ENCODE measurements around the gene S100A3.
"Not testable (repeated sequence)": the region's sequence is repeated elsewhere in the genome, so short reads cannot be mapped to it uniquely, and the experiment has no call there.

Gene S100A3

GRCh38 chr1:153586347-153586746, 37.3 kb upstream of the S100A3 start:
- no peak for TF ChIP-seq CTCF (IDR thresholded peaks at IDR 0.05; ENCODE audit: insufficient read depth, low read depth, low read length, missing control alignments)
- H3K4me3 ChIP-seq (ENCODE audit: low read depth, low read length) = no peak overlapping the region
- DNase-seq (ENCODE audit: low read depth) = no peak

DNA sequence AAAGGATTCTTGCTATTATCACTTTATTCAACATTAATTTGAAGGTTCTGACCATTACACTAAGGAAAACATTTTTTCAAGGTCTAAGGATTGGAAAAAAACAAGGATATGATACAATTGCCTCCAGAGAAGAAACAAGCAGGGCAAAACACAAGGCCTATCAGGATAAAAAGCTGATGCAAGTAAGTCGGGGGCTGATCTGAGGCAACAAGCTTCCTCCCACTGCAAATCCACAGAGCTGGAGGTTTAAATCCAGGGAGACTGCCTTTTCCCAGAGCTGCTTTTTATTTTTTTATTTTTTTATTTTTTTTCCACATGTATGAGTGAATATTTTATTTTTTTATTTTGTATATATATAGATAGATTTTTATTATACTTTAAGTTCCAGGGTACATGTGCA, 35.9 kb upstream of the S100A3 start:
- no peak for TF ChIP-seq CTCF (IDR thresholded peaks at IDR 0.05; ENCODE audit: insufficient read depth, low read depth, low read length, missing control alignments)
- DNase-seq (ENCODE audit: low read depth) = no peak
- H3K4me3 ChIP-seq (ENCODE audit: low read depth, low read length) = no peak overlapping the region

GRCh38 chr1:153583976-153584375, 34.9 kb upstream of the S100A3 start:
- no peak for DNase-seq (ENCODE audit: low read depth)
- no peak overlapping the region for H3K4me3 ChIP-seq (ENCODE audit: low read depth, low read length)
- no peak for TF ChIP-seq CTCF (IDR thresholded peaks at IDR 0.05; ENCODE audit: insufficient read depth, low read depth, low read length, missing control alignments)

DNA sequence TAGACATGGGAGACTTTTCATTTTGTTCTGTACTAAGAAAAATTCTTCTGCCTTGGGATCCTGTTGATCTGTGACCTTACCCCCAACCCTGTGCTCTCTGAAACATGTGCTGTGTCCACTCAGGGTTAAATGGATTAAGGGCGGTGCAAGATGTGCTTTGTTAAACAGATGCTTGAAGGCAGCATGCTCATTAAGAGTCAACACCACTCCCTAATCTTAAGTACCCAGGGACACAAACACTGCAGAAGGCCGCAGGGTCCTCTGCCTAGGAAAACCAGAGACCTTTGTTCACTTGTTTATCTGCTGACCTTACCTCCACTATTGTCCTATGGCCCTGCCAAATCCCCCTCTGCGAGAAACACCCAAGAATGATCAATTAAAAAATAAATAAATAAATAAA, 34.5 kb upstream of the S100A3 start:
- H3K4me3 ChIP-seq (ENCODE audit: low read depth, low read length); DNase-seq (ENCODE audit: low read depth): not testable (repeated sequence)

- H3K4me3 ChIP-seq (ENCODE audit: low read depth, low read length); DNase-seq (ENCODE audit: low read depth): not testable (repeated sequence)
Observed at GRCh38 chr1:153582836-153583235, 33.8 kb upstream of the S100A3 start.

- no peak for TF ChIP-seq CTCF (IDR thresholded peaks at IDR 0.05; ENCODE audit: insufficient read depth, low read depth, low read length, missing control alignments)
- no peak for DNase-seq (ENCODE audit: low read depth)
- no peak overlapping the region for H3K4me3 ChIP-seq (ENCODE audit: low read depth, low read length)
Observed at GRCh38 chr1:153578936-153579335, 29.9 kb upstream of the S100A3 start.

DNA sequence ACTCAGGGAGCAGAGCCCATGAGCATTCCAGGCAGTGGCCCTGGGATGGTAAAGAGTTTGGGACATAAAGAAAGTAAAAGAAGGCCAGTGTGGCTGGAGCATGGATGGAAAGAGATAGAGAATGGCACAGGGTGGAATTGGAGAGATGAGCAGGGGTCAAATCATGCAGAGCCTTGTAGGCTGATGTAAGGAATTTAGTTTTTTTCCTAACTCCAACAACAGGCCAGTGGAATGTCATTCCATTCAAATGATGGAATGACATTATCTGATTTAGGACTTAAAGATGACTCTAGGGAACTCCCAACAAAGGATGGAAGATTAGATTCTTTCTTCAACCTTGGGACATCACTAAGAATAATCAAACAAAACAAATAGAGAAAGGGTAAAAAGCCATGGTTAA, 29.4 kb upstream of the S100A3 start:
- no peak for TF ChIP-seq CTCF (IDR thresholded peaks at IDR 0.05; ENCODE audit: insufficient read depth, low read depth, low read length, missing control alignments)
- DNase-seq (ENCODE audit: low read depth) = no peak
- H3K4me3 ChIP-seq (ENCODE audit: low read depth, low read length) = no peak overlapping the region

GRCh38 chr1:153577624-153578051, 28.6 kb upstream of the S100A3 start:
- no peak for TF ChIP-seq CTCF (IDR thresholded peaks at IDR 0.05; ENCODE audit: insufficient read depth, low read depth, low read length, missing control alignments)
- DNase-seq (ENCODE audit: low read depth) = no peak

More at GRCh38 chr1:153577624-153578051, 28.6 kb upstream of the S100A3 start:
- H3K4me3 ChIP-seq (ENCODE audit: low read depth, low read length) = no peak overlapping the region
